Endothelial cell of umbilical vein (primary cell): ENCODE results near the gene ARL8A. TPM values are rescaled to one million over a fixed set of nuclear protein-coding genes. Genes with fewer than 3 reads are reported as not detected.
"Not testable (repeated sequence)": the region's sequence is repeated elsewhere in the genome, so short reads cannot be mapped to it uniquely, and the experiment has no call there.

Experiments used
- BruUV-seq: library from RNA; stranded (reverse); fragments of 400-500 nt; replicated peaks from 2 replicates; lab custom pipeline; 2021; lab: Mats Ljungman, UMichigan
- CTCF ChIA-PET: fragments of 300-600, 350-600 bp; sonication (Branson Sonifier 250); formaldehyde crosslinking; loops from one replicate; lab custom pipeline; 2021; ENCODE audit warnings: antibody characterized with exemption, inconsistent platforms; lab: Charles Lee
- POLR2A ChIA-PET: fragments of 300-600, 350-600 bp; sonication (Branson Sonifier 250); formaldehyde crosslinking; loops from one replicate; lab custom pipeline; 2021; ENCODE audit warnings: antibody characterized with exemption, inconsistent platforms; lab: Charles Lee
- DNase-seq: peaks from one replicate; pipeline ENCODE4 v3.0.0-alpha.2; 2011; ENCODE audit warnings: low read depth, low spot score
- FAIRE-seq: peaks from 2 replicates; lab custom pipeline; 2011; peaks lifted over from hg19 to GRCh38; lab: Jason Lieb, UNC
- H2AFZ ChIP-seq: 2 replicates; pipeline ENCODE4 v1.6.0; 2012; ENCODE audit warnings: low read depth, low read length, control low read depth, inconsistent platforms
- H3K27ac ChIP-seq: 2 replicates; pipeline ENCODE4 v1.5.1; 2011; ENCODE audit warnings: low read depth, mild to moderate bottlenecking, control low read depth, low read length, moderate library complexity; ENCODE audit not compliant: insufficient read depth
- H3K27me3 ChIP-seq, 2 experiments: 2 replicates each; pipeline versions ENCODE4 v1.6.0 to v1.6.1; 2011; ENCODE audit warnings: low read length in 2 of 2, mixed read lengths in 1 of 2; ENCODE audit not compliant: control insufficient read depth in 2 of 2, insufficient read depth in 2 of 2
- H3K36me3 ChIP-seq, 2 experiments: 2 replicates in 1 of 2; 3 replicates in 1 of 2; pipeline ENCODE4 v1.5.1; 2011; ENCODE audit warnings: low read length in 2 of 2, mild to moderate bottlenecking in 1 of 2, moderate library complexity in 1 of 2; ENCODE audit not compliant: control insufficient read depth in 2 of 2, insufficient read depth in 2 of 2; ENCODE audit errors: extremely low read depth in 1 of 2
- H3K4me1 ChIP-seq: 3 replicates; pipeline ENCODE4 v1.5.1; 2011; ENCODE audit warnings: mild to moderate bottlenecking, low read length; ENCODE audit not compliant: control insufficient read depth, insufficient read depth; ENCODE audit errors: extremely low read depth
- H3K4me2 ChIP-seq: 2 replicates; pipeline ENCODE4 v1.6.1; 2011; ENCODE audit warnings: low read length, control low read depth, mixed read lengths; ENCODE audit not compliant: insufficient read depth
- H3K4me3 ChIP-seq, 3 experiments: fragments of 200-600 bp in 1 of 3; sonication (generic), shearing (Covaris generic) in 1 of 3; replicated peaks in 1 of 3; 2 replicates each; pipeline ENCODE4 v1.5.1; 2011 to 2016; ENCODE audit warnings: control low read depth in 3 of 3, low read length in 3 of 3, mild to moderate bottlenecking in 2 of 3, inconsistent platforms in 1 of 3, low read depth in 1 of 3, moderate library complexity in 1 of 3; ENCODE audit not compliant: insufficient read depth in 1 of 3
- H3K79me2 ChIP-seq: 2 replicates; pipeline ENCODE4 v1.6.0; 2012; ENCODE audit warnings: low read length, inconsistent platforms; ENCODE audit not compliant: control insufficient read depth, insufficient read depth
- H3K9ac ChIP-seq: replicated peaks from 2 replicates; pipeline ENCODE3; 2011; ENCODE audit warnings: low read length, control low read depth; ENCODE audit not compliant: insufficient read depth; ENCODE audit errors: extremely low read depth
- H3K9me1 ChIP-seq: replicated peaks from 3 replicates; pipeline ENCODE4 v1.6.0; 2011; ENCODE audit warnings: mild to moderate bottlenecking, low read length; ENCODE audit not compliant: control insufficient read depth, insufficient read depth; ENCODE audit errors: extremely low read depth
- H3K9me3 ChIP-seq: replicated peaks from 2 replicates; pipeline ENCODE4 v1.5.1; 2012; ENCODE audit warnings: low read length, inconsistent platforms; ENCODE audit not compliant: control insufficient read depth, insufficient read depth
- H4K20me1 ChIP-seq: replicated peaks from 2 replicates; pipeline ENCODE3; 2011; ENCODE audit warnings: mild to moderate bottlenecking, low read length; ENCODE audit not compliant: control insufficient read depth, insufficient read depth; ENCODE audit errors: extremely low read depth
- CTCF ChIP-seq, 2 donors: IDR thresholded peaks; 1 replicate in 1 of 2; 2 replicates in 1 of 2; pipeline ENCODE4 v1.5.1; 2011; ENCODE audit warnings: low read length in 2 of 2, mild to moderate bottlenecking in 2 of 2, moderate library complexity in 2 of 2, control low read depth in 1 of 2, inconsistent platforms in 1 of 2, low read depth in 1 of 2; ENCODE audit not compliant: insufficient read depth in 1 of 2; ENCODE audit errors: extremely low read depth in 1 of 2
- GATA2 ChIP-seq: IDR thresholded peaks from 2 replicates; pipeline ENCODE4 v1.7.0; 2011; ENCODE audit warnings: low read depth, mild to moderate bottlenecking, moderate library complexity, mixed read lengths, low read length; ENCODE audit not compliant: insufficient read length, insufficient read depth
- dilution Hi-C: fragments of 300-500 bp; cut with MboI; formaldehyde crosslinking; loops from one replicate; pipeline ENCODE4 v1.15.0; 2019; ENCODE audit warnings: low sequenced_read_pairs; ENCODE audit not compliant: extremely low pct_ligation_motif_present
- intact Hi-C: fragments of 100-400 bp; cut with micrococcal nuclease; formaldehyde crosslinking; loops from one replicate; pipeline ENCODE4 v1.10.0; 2022
- polyA plus RNA-seq, 4 experiments: library from polyadenylated mRNA; depleted of rRNA in 3 of 4; stranded (reverse) in 3 of 4; unstranded in 1 of 4; fragments of >200 nt; gene quantifications; 2 replicates each; pipeline versions ENCODE4 v1.2.1 to v1.2.3, GENCODE V29; 2011 to 2012; ENCODE audit warnings: missing spikeins in 1 of 4
- total RNA-seq: library from RNA; stranded (reverse); gene quantifications from 2 replicates; pipeline ENCODE4 v1.2.3, GENCODE V29; 2021

Gene ARL8A
- total and polyA plus RNA-seq, 2 donors (not counting 3 experiments of a cell fraction or from before 2014, with no cell fraction given) = 54.3 to 69.5 TPM

- Histone ChIP-seq H2AFZ (no peak overlapping the region), H3K9ac (no peak overlapping the region), H3K27me3 (peaks cover 32 to 33% of the 10 kb centered on the region in 2 experiments), H3K4me3 (no peak overlapping the region), H3K27ac (no peak overlapping the region), H3K36me3 (no peaks in the 10 kb centered on the region), H3K4me1 (no peaks in the 10 kb centered on the region), H3K4me2 (no peak overlapping the region), H3K9me1 (no peaks in the 10 kb centered on the region), H4K20me1 (no peaks in the 10 kb centered on the region), H3K79me2 (no peaks in the 10 kb centered on the region), H3K9me3 (no peaks in the 10 kb centered on the region)
- peak; percentile 78 for FAIRE-seq
- TF ChIP-seq CTCF (IDR thresholded peaks at IDR 0.05; ENCODE audit: extremely low read depth in 1 of 2, insufficient read depth in 1 of 2, low read depth in 1 of 2, low read length in 2 of 2) (peak; percentile 87 to 93), GATA2 (no peak)
- DNase-seq = peak; percentile 49
- BruUV-seq = no TSS peak
- ChIA-PET CTCF (interaction anchor here (0.5 to 5.4 kb wide), 49 partner anchors 8 to 526 kb away, joined by 3 to 121 read pairs (median 4); partner anchors contain the start of gene UBE2T), POLR2A (no interaction called here)
- intact Hi-C loops (loop anchor here (1.0 kb wide), 3 partner anchors 81 to 526 kb away; no protein-coding TSS in a partner anchor), dilution Hi-C loops (no loop called here)
Measured at GRCh38 chr1:202192770-202193613, 48.5 kb upstream of the ARL8A start.

DNA sequence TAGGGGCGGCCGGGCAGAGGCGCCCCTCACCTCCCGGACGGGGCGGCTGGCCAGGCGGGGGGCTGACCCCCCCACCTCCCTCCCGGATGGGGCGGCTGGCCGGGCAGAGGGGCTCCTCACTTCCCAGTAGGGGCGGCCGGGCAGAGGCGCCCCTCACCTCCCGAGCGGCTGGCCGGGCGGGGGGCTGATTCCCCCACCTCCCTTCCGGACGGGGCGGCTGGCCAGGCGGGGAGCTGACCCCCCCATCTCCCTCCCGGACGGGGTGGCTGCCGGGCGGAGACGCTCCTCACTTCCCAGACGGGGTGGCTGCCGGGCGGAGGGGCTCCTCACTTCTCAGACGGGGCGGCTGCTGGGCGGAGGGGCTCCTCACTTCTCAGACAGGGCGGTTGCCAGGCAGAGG lies 46.9 kb upstream of the ARL8A start:
- H3K79me2 ChIP-seq, H3K9ac ChIP-seq, DNase-seq, H4K20me1 ChIP-seq, H3K4me2 ChIP-seq, FAIRE-seq, H3K9me3 ChIP-seq, dilution Hi-C loops, H3K4me3 ChIP-seq, H3K36me3 ChIP-seq, POLR2A ChIA-PET, H3K27ac ChIP-seq, H2AFZ ChIP-seq, H3K9me1 ChIP-seq, H3K4me1 ChIP-seq, BruUV-seq, intact Hi-C loops: not testable (repeated sequence)
- CTCF ChIA-PET = interaction anchor here (3.2 to 7.6 kb wide), 2 partner anchors 123 to 528 kb away, joined by 47 to 107 read pairs; no protein-coding TSS in a partner anchor
- H3K27me3 ChIP-seq = peaks cover 25 to 29% of the 10 kb centered on the region in 2 experiments
